Osteoblast (primary cell): ENCODE measurements around the gene TMEM151B. TPM values are rescaled to one million over a fixed set of nuclear protein-coding genes. Genes with fewer than 3 reads are reported as not detected.

Source experiments
- DNase-seq: peaks from one replicate; pipeline ENCODE4 v3.0.0; 2011; ENCODE audit warnings: low spot score, mixed read lengths; ENCODE audit not compliant: insufficient read length; ENCODE audit errors: missing footprints
- H2AFZ ChIP-seq: 2 replicates; pipeline ENCODE4 v1.6.0; 2011; ENCODE audit warnings: mild to moderate bottlenecking, low read length
- H3K27ac ChIP-seq: 2 replicates; pipeline ENCODE4 v1.5.1; 2011; ENCODE audit warnings: mild to moderate bottlenecking, low read depth, low read length, moderate library complexity
- H3K27me3 ChIP-seq: 2 replicates; pipeline ENCODE4 v1.6.0; 2012; ENCODE audit warnings: mild to moderate bottlenecking, control low read depth, inconsistent platforms, low read length, moderate library complexity; ENCODE audit not compliant: insufficient read depth
- H3K36me3 ChIP-seq: 2 replicates; pipeline ENCODE4 v1.5.1; 2011; ENCODE audit warnings: mild to moderate bottlenecking, low read length, control low read depth, moderate library complexity; ENCODE audit not compliant: insufficient read depth
- H3K4me1 ChIP-seq: 2 replicates; pipeline ENCODE4 v1.5.1; 2011; ENCODE audit warnings: mild to moderate bottlenecking, low read length, control low read depth, moderate library complexity; ENCODE audit not compliant: insufficient read depth
- H3K4me2 ChIP-seq: 2 replicates; pipeline ENCODE4 v1.6.0; 2011; ENCODE audit warnings: mild to moderate bottlenecking, low read length; ENCODE audit not compliant: insufficient read depth
- H3K4me3 ChIP-seq: fragments of 200-600 bp; sonication (generic); 3 replicates; pipeline ENCODE4 v1.5.1; 2012; ENCODE audit warnings: mild to moderate bottlenecking, low read length, inconsistent platforms; ENCODE audit not compliant: insufficient read depth
- H3K79me2 ChIP-seq: 2 replicates; pipeline ENCODE4 v1.6.0; 2012; ENCODE audit warnings: mild to moderate bottlenecking, low read length, control low read depth, inconsistent platforms; ENCODE audit not compliant: insufficient read depth
- H3K9me3 ChIP-seq: 2 replicates; pipeline ENCODE4 v1.5.1; 2011; ENCODE audit warnings: low read depth, low read length, control low read depth
- H4K20me1 ChIP-seq: 2 replicates; pipeline ENCODE4 v1.6.0; 2012; ENCODE audit warnings: mild to moderate bottlenecking, low read length, control low read depth; ENCODE audit not compliant: insufficient read depth
- total RNA-seq: library from RNA; depleted of rRNA; stranded (reverse); fragments of >200 nt; gene quantifications from 2 replicates; pipeline ENCODE4 v1.2.3, GENCODE V29; 2012
- TF ChIP-seq, protein P1 (sequence below): IDR thresholded peaks from 2 replicates; pipeline ENCODE4 v1.5.1; 2011; ENCODE audit warnings: mild to moderate bottlenecking, low read depth, low read length, moderate library complexity; ENCODE audit errors: extremely low read depth

TMEM151B gene
- total RNA-seq: not detected in 2 replicates

DNA sequence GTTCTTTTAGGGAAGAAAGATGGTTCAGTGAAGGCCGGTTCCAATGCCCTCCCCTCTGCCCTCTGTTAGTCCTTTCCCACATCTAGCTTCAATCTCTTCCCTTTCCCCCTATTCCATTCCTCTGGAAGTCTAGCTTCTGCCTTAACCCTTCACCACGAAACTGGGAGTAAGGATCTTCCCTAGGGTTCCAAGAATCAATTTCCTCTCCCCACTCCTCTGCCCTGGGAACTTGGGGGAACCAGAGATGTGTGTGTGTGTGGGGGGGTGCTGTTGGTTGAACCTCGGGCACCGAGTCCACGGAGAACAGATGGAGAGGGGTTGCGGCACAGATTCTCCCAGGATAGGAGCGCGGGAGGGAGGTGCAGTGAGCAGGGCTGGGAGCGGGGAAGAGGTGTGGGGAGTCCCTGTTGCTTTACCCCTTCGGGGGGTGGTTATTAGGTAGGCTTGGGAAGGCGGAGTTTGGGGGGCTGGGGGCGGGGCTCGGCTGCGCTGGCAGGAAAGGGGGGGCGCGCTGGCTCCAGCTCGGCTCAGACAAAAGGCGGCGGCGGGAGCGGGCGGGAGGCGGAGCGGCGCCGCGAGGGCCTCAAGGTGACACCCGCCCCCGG is at the start of gene TMEM151B:
TMEM151B (plus strand) TSS at position 530 of the 605 bp plus-strand sequence. CDS start 293 bp downstream, outside the sequence.
- Histone ChIP-seq H3K27me3 (peaks cover 45% of the 10 kb centered on the region), H3K27ac (no peak within 1 kb of the TSS), H3K4me1 (peaks cover under 1% of the 10 kb centered on the region), H3K79me2 (no peaks in the 10 kb centered on the region), H3K4me2 (no peak within 1 kb of the TSS), H2AFZ (no peak within 1 kb of the TSS), H3K4me3 (no peak within 1 kb of the TSS), H3K9me3 (no peaks in the 10 kb centered on the region), H3K36me3 (no peaks in the 10 kb centered on the region), H4K20me1 (no peaks in the 10 kb centered on the region)
- TF ChIP-seq, protein P1, sequence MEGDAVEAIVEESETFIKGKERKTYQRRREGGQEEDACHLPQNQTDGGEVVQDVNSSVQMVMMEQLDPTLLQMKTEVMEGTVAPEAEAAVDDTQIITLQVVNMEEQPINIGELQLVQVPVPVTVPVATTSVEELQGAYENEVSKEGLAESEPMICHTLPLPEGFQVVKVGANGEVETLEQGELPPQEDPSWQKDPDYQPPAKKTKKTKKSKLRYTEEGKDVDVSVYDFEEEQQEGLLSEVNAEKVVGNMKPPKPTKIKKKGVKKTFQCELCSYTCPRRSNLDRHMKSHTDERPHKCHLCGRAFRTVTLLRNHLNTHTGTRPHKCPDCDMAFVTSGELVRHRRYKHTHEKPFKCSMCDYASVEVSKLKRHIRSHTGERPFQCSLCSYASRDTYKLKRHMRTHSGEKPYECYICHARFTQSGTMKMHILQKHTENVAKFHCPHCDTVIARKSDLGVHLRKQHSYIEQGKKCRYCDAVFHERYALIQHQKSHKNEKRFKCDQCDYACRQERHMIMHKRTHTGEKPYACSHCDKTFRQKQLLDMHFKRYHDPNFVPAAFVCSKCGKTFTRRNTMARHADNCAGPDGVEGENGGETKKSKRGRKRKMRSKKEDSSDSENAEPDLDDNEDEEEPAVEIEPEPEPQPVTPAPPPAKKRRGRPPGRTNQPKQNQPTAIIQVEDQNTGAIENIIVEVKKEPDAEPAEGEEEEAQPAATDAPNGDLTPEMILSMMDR: no peak
- peak; percentile 82 for DNase-seq

DNA sequence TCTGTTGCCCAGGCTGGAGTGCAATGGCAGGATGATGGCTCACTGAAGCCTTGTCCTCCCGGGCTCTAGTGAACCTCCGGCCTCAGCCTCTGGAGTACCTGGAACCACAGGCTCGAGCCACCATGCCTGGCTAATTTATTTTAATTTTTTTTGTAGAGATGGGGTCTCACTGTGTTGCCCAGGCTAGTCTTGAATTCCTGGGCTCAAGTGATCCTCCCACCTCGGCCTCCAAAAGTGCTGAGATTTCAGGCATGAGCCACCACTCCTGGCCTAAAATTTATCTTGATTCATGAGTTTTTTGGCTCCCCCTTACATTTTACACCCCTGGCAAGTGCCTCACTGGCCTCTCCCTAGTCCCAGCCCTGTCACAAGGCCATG is 49.3 kb upstream of the TMEM151B start:
- Histone ChIP-seq H3K27me3 (no peaks in the 10 kb centered on the region), H3K79me2 (peaks cover 11% of the 10 kb centered on the region), H3K27ac (no peak overlapping the region), H3K9me3 (no peaks in the 10 kb centered on the region), H3K4me1 (peaks cover 39% of the 10 kb centered on the region), H3K4me3 (no peak overlapping the region), H3K4me2 (no peak overlapping the region), H2AFZ (peak overlapping the region; percentile 73), H4K20me1 (no peaks in the 10 kb centered on the region), H3K36me3 (no peaks in the 10 kb centered on the region)
- TF ChIP-seq, protein P1: no peak
- DNase-seq: no peak

DNA sequence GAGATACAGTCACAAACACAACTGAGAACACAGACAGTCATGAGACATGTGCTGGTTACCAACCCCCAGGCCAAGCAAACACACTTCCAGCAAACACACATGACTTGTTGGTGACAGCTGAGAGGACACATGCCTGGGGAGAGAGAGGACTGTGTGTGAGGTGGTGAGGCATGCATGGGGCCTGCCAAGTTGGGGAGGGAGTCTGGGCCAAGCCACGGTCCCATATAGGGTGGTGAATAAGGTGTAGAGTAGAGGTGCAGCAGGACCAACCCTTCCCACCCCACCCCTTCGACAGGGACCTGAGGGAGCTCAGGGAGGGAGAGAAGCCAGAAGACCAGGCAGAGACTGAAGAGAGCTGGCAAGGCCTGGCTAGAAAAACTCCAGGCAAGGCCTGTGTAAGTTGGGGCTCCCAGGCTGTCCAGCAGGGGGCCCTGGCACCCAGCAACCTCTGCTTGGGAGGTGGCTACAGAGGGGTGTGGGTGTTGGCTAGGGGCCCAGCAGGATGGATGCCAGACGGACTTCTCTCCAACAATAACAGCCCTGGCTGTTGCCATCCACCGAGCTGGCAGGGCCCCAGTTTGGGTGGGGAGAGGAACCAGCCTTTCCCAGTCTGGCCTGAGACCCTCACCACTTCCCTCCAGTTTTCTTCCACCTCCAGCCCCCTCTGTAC is 48.8 kb upstream of the TMEM151B start:
- peak overlapping the region; percentile 73 for H2AFZ ChIP-seq
- TF ChIP-seq, protein P1: peak; percentile 89
- peak overlapping the region; percentile 64 for H3K4me2 ChIP-seq
- no peak overlapping the region for H3K27ac ChIP-seq
- H3K4me3 ChIP-seq: peak overlapping the region; percentile 47
- DNase-seq: peak; percentile 99
- H3K79me2 ChIP-seq: peaks cover 16% of the 10 kb centered on the region
- H4K20me1 ChIP-seq: no peaks in the 10 kb centered on the region
- H3K4me1 ChIP-seq: peaks cover 40% of the 10 kb centered on the region
- H3K27me3 ChIP-seq: no peaks in the 10 kb centered on the region
- no peaks in the 10 kb centered on the region for H3K9me3 ChIP-seq
- no peaks in the 10 kb centered on the region for H3K36me3 ChIP-seq

DNA sequence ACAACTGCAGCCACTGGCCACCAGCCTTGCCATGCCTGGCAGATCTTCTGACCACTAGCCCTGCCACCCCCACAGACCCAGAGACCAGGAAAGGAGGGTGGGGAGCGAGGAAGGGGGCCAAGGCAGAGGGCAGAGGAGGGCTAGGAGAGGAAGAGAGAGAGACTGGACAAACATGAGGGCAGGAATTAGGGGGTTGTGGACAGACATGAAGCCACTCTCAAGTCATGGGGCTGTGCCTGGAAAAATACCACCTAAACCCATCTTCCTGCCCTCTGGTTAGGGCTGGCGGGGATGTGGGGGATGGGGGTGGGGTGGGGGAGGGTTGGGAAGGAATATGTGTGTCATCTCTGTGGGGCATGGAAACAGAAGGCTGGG is 48.3 kb upstream of the TMEM151B start:
- H3K4me1 ChIP-seq: peaks cover 42% of the 10 kb centered on the region
- no peaks in the 10 kb centered on the region for H3K27me3 ChIP-seq
- H3K9me3 ChIP-seq: no peaks in the 10 kb centered on the region
- TF ChIP-seq, protein P1: no peak
- no peaks in the 10 kb centered on the region for H4K20me1 ChIP-seq
- DNase-seq: peak; percentile 88
- H3K27ac ChIP-seq: no peak overlapping the region
- H3K36me3 ChIP-seq: no peaks in the 10 kb centered on the region
- peak overlapping the region; percentile 64 for H3K4me2 ChIP-seq
- peak overlapping the region; percentile 35 for H2AFZ ChIP-seq
- peak overlapping the region; percentile 47 for H3K4me3 ChIP-seq
- H3K79me2 ChIP-seq: peaks cover 20% of the 10 kb centered on the region
